HS-5 (cell line): ENCODE results near the gene ALDH5A1.
A peak's percentile ranks its signal among the peaks of the same experiment; 100 is the strongest.

Experiments used
- DNase-seq: peaks from one replicate; pipeline ENCODE4 v3.0.0-alpha.2; 2012; ENCODE audit warnings: low read depth

ALDH5A1 gene

DNA sequence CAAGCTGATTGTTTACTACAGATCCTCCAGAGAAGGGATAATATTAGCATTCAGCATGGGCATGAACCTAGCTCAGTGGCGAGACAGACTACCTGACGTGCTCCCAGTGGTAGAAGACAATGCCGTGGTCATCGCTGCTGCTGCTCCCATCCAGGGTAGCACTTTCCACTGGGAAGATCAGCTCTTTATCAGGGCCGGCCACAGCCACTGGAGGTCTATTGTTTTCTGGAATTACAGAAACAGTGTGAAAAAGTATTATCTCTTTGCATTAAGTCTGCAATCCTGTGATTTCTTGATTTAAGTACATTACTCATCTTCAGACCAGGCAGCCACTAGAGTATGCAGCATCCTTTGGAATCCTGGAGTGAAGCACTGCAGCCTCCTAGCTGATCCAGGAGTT is 75.0 kb downstream of the ALDH5A1 start:
- DNase-seq: no peak

DNA sequence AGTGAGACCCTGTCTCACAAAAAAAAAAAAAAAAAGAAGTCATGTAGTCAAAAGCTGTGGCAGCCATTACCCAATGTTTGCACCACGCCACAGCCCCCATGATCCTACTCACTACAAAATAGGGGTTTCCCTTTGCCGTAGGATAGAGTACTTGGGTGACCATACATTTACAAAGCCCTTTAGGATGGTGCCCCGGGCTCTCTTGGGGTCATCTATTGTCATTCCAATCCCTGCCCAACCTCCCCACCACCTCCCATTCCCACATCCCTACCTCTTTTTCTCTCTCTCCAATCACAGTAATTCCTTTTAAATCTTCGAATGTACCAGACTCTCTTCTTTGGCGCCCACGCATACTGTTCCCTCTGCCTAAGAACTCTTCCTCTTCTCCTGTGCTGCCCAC is 76.6 kb downstream of the ALDH5A1 start:
- DNase-seq: no peak

DNA sequence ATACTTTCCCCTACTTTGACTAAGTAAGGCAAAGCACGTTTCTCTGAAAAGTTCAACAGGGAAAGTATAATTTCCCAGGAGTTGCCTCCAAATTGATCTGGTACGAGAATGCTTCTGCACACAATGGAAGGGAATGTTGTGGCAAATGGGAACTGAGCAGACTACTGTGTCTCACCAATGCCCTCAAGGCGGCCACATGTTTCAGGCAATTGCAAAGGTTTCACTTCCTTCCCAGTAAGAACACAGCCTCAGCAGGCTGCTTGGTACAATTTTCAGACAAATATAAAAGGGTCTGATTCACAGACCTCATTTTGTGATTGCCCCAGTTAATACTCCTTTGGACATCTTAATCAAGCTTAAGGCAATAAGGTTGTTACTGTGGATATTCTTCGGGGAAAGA is 80.0 kb downstream of the ALDH5A1 start:
- DNase-seq: no peak

DNA sequence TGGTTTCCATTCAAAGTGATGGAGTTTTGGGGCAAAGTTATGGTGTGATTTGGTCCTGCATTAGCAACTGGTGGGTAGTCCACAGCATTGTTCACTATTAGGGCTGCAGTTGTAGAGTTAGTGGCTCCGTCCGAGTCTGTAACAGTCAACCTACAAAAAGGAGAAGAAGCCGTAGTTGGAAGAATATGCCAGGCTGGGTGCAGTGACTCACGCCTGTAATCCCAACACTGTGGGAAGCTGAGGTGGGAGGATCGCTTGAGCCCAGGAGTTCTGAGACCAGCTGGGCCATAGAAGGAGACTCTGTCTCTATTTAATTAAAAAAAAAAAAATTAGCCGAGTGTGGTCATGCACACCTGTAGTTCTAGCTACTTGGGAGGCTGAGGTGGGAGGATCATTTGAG is 81.7 kb downstream of the ALDH5A1 start:
- DNase-seq: no peak

DNA sequence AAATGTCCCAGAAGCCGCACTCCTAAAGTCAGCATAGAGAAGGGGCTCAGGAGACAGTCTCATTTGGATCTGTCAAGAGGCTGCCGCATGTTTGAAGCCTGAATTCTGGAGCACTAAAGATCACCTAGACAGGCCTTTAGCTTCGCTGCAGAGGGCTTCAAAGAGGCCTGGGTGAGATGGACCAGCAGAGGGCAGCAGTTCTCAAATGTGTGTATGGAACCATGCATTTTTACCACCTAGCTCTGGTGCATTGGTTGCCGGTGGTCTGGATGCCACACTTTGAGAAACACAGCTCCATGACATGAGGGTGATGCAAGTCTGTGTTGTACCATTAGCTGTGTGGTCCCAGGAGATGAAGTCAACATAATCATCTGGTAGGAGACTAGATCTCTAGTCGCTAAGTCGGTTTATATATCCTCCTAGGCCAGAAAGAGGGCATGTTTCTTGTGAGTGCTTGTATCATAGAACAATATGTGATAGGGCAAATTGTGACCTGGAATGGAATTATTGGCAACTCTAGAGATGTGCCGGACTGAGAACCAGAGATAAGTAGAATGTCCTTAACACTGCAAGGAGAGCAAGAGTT is 86.4 kb downstream of the ALDH5A1 start:
- DNase-seq: peak; percentile 16

DNA sequence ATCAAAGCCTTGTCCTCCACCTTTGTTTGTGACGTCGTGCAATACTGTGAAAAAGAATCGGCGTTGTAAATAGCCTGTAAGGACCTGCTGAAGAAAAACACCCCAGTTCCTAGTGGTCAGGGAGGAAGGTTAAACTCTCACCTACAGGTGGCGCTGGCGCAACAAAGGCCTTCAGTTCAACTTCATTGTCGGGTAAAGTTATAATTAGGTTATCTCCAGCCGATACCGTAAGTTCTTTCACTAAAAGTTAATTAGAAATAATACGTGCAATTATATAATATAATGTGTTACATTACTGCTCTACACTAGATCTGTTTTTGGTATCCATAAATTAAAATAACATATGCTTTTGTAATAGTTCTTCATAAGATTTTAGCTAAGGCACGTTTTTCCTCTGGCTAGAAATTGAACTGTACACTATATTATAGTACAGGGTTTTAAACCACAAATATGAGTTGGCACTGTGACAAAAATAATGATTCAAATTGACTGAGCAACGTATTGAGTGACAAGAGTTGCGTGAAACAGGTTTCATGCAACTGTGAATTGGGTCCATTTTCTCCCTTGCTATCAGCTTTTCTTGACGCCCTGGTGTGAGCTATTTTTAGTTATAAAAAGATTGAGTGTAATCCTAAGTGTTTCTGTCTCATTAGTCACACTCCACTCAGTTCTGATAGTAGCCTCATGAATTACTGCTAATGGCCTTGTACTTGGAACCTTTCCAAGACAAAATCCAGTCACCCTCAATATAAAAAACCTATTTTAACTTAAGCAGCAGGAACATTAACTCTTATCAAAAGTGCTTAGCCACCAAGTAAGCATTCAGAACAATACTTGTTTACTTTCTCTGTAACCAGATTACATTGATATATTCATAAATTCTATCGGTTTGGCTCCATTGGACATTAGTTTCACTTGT is 89.0 kb downstream of the ALDH5A1 start:
- DNase-seq: peak; percentile 23

DNA sequence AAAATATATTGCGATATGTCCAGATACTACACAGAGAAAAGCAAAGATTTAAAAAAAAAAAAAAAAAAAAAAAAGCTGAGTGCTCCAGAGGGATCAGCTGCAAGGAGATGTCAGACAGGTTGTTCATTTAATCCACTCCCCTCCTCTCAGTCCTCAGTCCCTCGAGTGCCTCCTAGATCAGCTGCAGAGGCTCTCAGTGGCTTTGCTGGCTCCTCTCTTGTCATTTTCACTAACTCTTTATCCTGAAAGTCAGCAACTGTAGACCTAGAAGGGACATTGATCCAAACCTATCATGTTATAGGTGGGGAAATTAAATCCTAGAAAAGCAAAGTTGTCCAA is 89.6 kb downstream of the ALDH5A1 start:
- no peak for DNase-seq
